Measurements from ENCODE around the gene LRRC45.

Gene LRRC45

GRCh38 chr17:82063424-82064415 is 40.6 kb downstream of the LRRC45 start:
- DNase-seq (ENCODE audit: low read depth): no peak

- no peak for DNase-seq (ENCODE audit: low read depth)
Measured at GRCh38 chr17:82064433-82065192, 41.5 kb downstream of the LRRC45 start.

DNA sequence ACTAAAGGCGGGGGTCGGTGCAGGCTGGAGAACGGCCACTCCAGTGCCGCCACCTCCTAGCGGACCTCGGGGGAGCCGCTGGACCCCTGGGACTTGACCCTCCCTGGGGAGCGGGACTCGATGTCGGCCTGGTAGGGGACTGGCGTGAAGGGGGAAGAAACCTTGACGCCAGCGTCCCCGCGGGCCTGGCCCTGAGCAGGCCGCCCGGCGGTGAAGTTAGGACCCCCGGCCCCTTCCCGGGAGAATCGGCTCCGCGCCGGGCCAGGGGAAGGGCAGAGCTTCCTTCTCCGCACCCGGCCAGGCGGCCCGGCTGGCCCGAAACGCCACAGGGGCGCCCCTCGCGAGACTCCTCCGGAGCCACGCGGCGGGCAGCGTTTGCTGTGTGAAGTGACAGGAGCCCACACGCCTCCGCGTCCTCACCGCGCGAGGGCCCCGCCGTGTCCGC is 42.1 kb downstream of the LRRC45 start:
- DNase-seq (ENCODE audit: low read depth): peak; percentile 29

GRCh38 chr17:82065638-82066303 is 42.7 kb downstream of the LRRC45 start, which contains the start of gene DUS1L:
TSS of gene DUS1L (minus strand) at chr17:82065804. CDS start at chr17:82065059, 745 bp downstream.
- DNase-seq (ENCODE audit: low read depth): peak; percentile 34

DNA sequence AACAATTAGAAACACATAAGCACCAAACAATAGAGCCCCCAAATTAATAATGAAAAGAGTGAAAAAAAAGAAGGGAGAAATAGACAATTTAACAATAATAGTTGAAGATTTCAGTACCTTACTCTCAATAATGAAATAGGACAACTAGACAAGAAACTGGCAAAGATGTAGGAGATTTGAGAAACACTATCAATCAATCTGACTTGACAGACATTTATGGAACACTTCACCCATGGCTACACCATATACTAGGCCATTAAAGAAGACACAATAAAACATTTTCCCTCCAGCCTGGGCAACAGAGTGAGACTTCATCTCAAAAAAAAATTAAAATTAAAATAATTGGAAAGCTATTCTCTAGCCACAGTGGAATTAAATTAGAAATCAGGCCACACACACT is 47.5 kb downstream of the LRRC45 start:
- no peak for DNase-seq (ENCODE audit: low read depth)

GRCh38 chr17:82072827-82073226 is 49.7 kb downstream of the LRRC45 start:
- no peak for DNase-seq (ENCODE audit: low read depth)

DNA sequence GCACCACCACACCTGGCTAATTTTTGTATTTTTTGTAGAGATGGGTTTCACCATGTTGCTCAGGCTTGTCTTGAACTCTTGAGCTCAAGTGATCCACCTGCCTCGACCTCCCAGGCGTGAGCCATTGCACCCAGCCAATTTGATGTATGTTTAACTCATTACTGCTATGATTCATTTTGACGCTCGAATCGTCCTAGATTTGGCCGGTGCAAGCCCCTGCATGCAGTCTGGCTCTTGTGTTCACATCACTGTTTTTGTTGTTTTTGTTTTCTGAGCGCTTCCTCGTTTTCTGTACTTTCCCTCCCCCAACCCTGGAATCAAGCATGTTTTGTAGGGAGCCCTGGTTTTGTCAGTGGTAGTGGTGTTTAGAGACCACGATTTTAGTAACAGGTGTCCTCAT is 50.3 kb downstream of the LRRC45 start:
- DNase-seq (ENCODE audit: low read depth): no peak

GRCh38 chr17:82076018-82076784 is 53.1 kb downstream of the LRRC45 start:
- no peak for DNase-seq (ENCODE audit: low read depth)

- DNase-seq (ENCODE audit: low read depth): no peak
Measured at GRCh38 chr17:82076785-82077591, 53.9 kb downstream of the LRRC45 start.

DNA sequence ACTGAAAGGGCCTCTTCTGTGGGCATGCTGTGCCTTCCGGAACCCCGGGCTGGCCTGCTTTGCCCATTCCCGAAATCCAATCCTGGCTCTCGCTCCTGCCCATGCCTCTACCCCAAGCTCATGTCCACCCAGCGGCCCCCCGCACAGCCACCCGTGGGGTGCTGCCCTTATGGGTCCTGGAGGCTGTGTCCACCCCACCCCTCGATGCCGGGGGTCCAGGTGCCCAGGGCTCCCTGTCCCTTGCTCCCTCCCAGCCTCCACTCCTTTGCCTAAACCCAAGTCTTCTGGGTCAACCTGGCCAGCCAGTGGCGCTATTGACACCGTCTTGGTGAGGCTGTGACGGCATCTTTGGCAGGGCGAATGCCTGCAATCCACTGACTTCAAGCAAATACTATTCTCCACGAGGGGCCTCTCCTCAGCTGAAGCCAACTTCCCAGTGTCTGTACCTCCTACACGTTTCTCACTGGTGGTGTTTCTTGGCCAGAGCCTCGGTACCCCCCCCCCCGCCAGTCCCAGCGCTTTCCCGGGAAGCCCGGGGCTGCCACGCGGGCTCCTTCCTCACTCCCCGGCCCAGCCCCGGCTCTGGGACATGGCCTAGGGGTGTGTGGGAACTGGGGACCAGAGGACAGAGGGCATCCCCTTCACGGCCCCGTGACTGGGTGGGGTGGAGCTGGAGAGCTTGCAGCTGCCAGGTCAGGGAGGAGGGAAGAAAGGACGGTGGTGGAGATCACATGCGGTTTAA is 54.7 kb downstream of the LRRC45 start:
- DNase-seq (ENCODE audit: low read depth): no peak

DNA sequence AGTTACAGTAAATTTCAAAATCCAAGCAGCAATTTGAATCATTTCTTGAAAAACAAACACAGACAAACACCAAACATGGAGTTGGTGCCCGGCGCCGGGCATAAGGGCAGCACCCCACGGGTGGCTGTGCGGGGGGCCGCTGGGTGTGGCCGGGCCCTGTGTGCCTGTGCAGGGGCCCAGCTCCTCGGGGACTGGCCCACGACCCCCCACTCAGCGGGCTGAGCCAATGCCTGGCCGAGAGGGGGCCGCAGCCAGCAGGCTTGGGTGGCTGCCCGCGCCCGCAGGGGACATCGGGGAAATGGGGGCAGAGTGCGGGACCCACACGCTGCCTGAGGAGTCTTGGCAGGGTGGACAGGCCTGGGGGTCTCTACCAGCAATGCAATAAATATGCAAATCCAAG is 55.3 kb downstream of the LRRC45 start:
- no peak for DNase-seq (ENCODE audit: low read depth)

DNA sequence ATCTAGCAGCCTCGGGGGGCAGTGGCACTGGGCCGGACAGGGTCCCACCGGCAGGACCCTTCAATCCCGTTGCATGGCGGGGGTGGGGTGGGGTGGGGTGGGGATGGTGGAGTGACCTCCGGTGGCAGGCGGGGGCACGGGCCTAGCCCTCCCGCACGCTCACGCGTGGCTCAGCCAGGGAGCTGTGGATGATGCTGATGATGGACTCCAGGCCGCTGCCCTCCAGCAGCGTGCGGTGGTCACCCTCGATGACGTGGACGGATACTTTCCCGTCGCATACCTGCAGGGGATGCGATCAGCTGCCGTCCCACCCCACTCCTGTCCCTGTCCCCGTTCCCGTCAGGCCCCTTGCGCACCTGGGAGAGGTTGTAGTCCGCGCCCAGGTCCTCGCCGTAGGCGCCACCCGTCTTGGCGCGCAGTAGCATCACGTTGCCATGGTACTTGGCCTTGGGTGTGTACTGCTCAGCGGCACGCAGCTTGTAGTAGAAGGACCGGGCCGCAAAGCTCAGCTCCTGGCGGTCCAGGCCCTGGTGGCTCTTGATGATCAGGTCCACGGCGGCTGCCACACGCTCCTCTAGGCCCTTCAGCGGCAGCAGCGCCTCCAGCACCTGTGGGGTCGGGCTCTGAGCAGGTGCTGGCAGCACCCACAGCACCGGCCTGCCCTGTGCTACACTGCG is 56.0 kb downstream of the LRRC45 start:
- DNase-seq (ENCODE audit: low read depth): no peak

DNA sequence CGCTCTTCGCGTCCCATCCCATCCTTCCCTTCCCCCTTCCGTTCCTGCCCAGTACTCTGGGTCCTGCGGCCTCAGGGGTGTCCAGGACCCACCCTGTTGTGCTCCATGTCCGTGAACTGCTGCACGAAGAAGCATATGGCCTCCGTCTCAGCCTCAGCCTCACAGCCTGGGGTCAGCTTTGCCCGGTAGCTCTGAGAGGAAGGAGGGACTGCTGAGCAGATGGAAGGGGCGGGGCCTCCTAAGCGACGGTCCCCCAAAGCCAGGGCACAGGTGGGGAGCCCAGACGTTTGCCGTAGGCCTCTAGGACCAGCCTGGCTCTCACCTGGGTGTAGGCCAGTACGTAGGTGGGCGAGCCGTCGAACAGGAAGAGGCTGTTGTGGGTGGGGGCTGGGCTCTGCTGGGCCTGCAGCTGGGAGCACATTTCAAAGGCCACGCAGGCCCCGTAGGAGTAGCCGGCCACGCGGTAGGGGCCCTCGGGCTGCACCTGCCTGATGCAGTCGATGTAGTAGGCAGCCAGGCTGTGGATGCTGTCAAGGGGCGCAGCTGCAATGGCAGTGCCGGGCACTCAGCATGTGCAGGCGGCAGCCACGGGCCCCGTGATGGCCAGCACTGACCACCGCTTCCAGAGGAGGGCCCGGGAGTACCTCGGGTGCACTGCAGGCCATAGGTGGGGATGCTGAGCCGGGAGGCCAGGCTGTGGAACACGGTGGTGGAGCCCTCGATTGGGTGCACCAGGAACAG is 57.1 kb downstream of the LRRC45 start:
- no peak for DNase-seq (ENCODE audit: low read depth)

Measured in CMK (cell line).